Forelimb muscle (tissue), 1 donor: ENCODE measurements around the gene SH3RF3. TPM values are rescaled to one million over a fixed set of nuclear protein-coding genes. Genes with fewer than 3 reads are reported as not detected.

Experiments
- DNase-seq: peaks from one replicate; pipeline ENCODE4 v3.0.0-alpha.2; 2013; ENCODE audit warnings: low read depth
- polyA plus RNA-seq: library from polyadenylated mRNA; unstranded; fragments of 120-200 nt; gene quantifications from one replicate; pipeline ENCODE4 v1.2.1, GENCODE V29; 2013; ENCODE audit not compliant: insufficient read length

The SH3RF3 gene
- polyA plus RNA-seq, 1 donor, result 3.9 TPM

GRCh38 chr2:109239720-109240119, 110.7 kb downstream of the SH3RF3 start:
- DNase-seq, result no peak

DNA sequence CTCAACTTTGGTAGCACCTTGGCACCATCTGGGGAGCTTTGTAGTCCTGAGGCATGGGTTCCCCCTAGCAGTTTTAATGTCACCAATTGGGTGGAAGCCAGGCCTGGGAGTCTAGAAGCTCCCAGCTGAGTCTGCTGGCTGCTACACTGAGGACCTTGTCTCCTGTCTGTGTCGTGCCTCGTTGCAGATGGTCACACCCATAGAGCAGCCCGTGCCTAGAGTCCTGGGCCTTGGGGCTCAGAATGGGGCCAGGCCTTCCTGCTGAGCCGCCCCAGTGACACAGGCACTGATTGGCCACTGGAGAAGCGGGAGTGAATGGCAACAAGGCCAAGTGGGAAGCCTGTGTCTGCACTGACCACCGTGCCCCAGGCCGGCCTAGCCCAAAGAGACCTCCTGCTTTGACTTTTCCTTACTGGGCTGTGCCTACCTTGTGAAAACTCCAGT, 113.2 kb downstream of the SH3RF3 start:
- DNase-seq, result no peak

DNA sequence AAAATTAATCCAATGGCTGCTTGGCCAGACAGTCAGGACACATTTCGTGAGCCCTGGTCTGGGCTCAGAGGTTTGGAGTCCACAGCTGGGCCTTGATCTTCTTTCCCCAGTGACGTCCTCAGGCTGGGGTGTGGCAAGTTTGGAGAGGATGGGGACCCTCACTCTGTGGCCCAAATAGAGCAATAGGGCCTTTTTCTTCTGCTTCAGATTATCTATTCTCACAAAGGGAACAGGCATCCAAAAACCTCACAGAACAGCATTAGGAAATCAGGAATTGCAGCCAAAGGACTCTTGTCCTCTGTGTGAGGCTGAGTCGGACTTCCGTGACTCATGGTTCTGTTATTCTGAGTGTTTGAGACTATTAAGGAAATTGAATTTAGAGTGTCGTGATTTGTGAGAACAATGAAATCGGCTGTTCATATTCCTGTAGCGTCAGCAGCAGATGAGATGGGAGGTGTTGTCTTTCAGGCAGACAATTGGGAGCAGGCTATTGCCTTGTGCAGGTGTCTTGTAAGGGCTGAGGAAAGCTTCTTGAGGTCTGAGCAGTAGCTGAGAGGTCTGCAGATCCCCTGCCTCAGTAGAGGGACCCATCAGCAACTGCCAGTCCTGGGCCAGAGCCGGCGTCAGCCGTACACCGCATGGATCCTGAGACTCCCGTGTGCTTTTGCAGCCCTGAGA, 113.8 kb downstream of the SH3RF3 start:
- DNase-seq, result peak; percentile 79

DNA sequence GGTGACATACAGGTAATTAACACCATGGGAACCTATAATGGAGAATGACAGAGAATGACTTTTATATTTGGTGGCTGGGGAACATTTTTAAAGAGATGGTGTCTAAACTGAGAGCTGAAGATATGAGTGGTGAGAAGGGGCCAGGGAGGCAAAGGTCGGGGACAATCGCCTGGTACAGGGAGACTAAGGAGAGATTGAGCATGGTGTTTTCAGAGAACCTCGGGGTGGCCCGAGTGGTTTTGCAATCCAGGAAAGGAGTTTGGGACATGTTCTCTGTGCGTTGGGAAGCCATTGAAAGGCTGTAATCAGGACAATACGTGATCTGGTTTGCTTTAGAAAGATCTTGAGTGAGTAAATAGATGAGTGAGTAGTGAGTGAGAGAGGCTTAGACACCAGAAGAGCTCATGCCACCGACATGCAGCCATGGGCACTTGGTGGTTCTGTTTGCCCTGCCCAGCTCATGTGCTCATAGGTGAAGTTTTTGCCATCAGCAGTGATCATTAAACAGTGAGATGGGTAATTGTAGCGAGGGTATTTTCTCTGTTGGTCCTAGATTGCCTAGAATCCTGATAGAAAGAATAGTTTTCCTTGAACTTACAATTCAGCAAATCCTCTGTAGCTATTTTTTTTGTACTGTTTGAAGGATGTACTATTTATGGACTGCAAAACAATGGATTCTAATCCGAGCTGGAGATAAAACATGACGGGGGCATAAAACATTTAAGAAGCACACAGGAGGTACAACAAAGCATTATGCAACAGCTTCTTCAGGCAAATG, 114.7 kb downstream of the SH3RF3 start:
- DNase-seq, result no peak

- DNase-seq, result no peak
Observed at GRCh38 chr2:109244304-109244582, 115.2 kb downstream of the SH3RF3 start.

DNA sequence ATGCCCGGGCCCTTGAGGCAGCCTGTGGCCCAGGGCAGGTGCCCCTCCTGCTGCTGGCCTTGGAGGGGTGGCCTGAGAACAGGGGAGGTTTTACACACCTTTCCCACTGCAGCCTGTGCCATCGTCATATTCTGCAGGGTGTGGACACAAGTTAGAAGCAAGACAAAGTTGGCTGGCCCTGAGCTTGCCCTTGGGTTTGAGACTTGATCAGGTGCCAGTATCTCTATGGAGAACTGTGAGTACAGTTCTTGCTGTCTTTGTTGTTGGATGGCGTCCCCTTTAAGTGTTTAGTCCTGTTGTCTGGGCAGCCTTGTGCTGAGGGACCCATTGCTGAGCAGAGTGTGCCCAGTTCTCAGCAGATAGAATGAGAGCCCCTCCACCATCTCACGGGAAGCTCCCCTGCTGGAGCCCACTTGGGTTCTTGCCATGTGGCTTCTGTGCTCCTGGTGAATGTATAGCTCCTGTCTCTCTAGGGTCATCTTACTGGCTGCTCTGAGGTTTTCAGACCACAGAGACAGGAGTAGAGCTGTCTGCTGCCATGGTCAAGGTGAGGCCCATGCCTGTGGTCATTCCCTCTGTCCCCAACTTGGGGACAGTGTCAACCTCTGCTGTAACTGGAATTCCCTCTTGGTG, 115.9 kb downstream of the SH3RF3 start:
- DNase-seq, result no peak

GRCh38 chr2:109246176-109246575, 117.2 kb downstream of the SH3RF3 start:
- DNase-seq, result no peak

DNA sequence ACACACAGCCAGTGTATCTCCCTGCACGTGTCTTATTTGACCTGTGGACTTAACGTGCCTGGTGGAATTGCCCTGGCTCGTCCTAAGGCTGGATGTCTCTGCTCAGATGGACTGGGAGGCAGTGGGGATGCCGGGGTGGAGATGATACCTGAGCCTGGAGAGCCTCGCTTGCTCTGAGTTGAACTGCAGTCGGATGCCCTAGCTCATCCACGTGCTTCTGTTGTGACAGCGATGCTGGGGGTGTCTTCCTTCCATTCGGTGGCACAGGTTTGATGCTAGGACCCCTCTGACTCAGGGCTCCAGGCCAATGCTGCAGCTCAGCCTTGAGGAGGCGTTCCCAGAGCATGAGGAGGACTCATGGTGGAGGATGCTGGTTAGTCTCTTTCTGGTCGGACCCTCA, 117.6 kb downstream of the SH3RF3 start:
- DNase-seq, result no peak

- DNase-seq, result no peak
Observed at GRCh38 chr2:109247340-109247739, 118.3 kb downstream of the SH3RF3 start.

DNA sequence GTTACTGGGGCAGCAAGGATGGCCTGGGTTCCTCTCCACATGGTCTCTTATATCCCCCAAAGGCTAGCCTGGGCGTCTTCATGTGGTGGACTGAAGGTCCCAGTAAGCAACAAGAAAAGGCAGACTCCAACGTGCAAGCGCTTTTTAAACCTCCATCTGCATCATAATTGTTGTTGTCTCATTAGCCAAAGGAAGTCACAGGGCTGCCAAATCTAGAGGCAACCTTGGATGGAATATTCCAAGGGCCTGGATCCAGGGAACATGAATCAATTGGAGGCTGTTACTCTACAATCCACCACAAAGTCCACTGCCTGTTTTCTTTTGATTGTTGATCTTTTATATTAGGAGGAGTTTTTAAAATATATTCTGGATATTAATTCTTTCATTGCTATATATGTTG, 118.8 kb downstream of the SH3RF3 start:
- DNase-seq, result no peak

DNA sequence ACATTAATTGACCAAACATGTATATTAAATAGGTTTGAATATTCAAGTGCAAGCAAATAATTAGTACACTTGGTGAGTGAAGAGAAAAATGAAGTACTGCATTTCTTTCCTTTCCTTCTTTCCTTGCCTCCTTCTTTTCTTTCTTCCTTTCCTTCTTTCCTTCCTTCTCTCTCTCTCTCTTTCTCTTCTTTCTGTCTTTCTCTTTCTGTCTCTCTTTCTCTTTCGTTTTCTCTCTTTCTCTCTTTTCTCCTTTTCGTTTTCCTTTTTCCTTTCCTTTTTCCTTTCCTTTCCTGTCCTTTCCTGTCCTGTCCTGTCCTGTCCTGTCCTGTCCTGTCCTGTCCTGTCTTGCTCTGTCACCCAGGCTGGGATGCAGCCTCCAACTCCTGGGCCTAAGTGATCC, 119.6 kb downstream of the SH3RF3 start:
- no peak for DNase-seq

DNA sequence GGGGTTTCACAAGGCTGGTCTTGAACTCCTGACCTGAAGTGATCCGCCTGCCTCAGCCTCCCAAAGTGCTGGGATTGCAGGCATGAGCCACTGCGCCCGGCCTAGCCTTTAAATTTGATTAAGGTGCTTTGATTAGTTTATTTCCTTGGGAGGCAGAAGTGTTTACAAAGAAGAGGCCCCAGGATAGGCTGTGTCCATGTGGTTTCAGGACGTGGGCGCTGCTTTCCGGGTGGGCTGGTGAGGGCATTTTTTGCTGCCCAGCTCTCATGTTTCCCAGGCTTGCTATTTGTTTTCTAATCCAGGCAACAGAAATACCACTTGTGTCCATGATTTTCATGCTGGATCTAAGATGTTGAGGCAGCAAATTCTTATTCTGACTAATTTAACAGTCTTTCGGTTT, 124.2 kb downstream of the SH3RF3 start:
- DNase-seq, result no peak

DNA sequence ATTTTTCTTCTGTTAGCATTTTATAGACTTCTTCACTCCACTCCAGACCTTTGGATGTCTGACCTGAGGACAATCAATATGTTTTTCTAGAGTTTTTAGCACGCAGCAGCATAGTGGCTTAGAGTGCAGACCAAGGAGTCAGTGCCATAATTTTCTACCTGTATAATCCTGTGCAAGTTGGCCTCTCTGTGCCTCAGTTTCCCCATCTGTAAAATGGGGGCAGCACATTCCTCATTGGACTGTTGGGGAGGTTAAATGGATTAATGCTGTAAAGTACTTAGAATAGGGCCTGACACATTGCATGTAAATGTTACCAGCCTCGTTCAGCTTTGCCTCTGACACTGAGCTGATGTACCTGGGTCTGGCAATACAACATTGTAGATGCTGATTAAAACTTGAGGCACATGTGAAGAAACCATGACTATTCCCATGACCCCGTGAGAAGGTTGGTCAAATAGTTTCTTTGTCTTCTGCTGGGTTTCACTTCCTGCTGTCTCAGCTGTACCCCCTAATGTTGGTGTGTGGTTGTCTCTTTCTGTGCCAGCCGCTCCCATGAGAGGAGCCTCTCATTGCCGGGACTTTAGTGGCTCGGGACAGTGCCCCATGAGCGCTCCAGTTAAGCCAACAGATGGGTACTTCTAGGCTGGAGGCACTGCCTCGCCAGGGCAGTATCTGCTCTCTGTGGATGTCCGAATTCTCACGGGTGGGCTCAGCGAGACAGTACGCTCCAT, 125.3 kb downstream of the SH3RF3 start:
- no peak for DNase-seq

- no peak for DNase-seq
Observed at GRCh38 chr2:109255654-109256053, 126.6 kb downstream of the SH3RF3 start.

DNA sequence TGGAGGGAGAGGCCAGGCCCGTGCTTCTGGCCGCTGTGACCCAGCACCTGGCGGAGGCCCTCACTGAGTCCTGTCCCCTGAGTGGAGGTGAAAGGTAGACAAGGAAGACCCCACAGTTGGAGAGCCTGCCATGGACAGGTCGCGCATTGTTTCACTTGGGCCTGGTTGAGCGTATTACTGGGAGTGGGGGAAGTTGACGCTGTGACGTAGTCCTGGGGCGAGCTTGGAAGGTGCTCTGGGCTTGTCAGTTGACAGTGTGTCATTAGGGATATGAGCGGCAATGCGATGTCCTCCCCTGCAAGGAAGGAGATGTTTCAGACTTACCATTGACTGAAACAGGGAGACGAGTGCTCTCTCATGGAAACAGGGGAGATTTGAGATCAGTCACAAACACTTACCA, 127.1 kb downstream of the SH3RF3 start:
- no peak for DNase-seq

DNA sequence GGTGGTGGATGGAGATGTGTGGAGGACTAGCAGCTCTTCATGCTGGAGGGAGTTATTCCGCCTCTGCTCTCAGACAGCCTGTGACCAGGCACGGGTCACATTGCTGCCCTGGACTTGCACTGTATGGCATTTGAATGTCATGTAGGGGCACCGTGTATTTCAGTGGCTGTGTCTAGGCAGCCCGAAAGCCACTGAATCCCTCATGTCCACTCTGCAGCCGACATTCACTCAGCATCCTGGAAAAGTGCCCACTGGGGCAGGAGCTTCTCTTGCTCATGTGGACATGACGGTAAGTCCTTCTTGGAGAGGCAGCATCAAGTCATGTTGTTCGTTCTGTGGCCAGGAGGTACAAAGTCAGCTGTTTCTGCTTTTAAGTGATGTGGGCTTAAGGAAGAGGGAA, 127.9 kb downstream of the SH3RF3 start:
- no peak for DNase-seq

- DNase-seq, result no peak
Observed at GRCh38 chr2:109257653-109258052, 128.6 kb downstream of the SH3RF3 start.

DNA sequence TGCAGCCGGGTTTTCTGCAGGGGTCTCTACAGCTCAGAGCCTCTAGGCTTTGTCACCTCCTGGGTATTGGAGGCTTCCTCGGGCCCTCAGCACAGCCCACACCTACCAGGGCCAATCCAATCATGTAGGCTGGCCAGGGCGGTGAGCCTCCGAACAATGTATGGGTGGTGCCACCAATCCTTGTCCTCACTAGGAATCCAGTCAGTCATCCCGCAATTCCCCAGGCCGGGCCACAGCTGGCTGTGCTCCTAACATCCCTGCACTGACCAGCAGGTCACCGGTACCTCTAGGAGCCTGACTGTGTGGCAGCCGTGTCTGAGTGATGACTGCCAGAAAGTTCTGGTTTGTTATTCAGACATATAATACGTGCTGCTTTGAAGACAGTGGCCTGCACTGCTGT, 129.4 kb downstream of the SH3RF3 start:
- no peak for DNase-seq

DNA sequence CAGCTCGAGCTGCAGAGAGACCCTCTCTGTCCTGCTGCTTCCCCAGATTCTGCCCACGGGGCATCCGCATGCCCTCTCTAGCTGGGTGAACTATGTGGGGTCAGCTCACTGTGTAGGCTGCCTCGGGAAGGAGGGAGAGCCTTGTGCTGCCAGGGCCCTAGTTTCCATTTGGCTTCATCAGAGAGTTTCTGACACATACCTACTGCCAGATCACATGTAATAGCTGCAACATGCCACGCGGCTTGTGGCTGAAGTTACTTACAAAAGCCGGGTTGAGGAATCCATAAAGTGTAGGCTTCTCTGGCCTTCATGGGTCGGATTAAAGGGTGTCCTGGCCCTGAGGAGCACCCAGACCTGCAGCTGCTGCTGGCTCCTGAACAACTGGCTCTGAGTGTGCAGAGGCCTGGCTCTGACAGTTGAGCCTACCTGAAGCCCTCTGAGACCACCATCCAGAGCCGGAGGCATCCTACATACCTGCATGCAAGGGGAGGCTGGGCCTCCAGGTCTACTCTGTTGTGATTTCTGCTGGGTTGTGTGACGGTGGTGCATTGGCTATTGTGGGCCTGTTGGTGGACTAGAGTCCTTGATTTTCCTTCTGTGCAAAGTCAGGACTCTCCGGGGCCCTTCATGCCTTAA, 130.0 kb downstream of the SH3RF3 start:
- no peak for DNase-seq

DNA sequence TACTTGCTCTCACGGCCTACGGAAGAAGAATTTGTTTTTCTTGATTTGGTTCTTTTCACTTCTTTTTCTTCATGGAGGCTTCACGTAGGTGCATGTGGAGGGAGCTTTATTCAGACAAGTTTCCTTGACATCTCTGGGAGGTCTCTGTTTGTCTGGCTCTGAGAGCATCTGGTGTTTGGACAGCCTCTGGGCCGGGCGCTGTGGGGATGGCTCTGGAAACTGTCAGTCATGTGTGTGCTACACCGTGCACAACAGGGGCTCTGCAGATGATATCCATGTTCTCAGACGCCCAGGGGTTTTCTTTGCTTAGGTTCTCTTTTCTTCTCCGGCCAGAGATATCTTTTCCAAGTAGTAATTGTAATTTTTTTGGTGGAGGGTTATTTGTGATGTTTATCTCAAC, 130.7 kb downstream of the SH3RF3 start:
- no peak for DNase-seq

- no peak for DNase-seq
Observed at GRCh38 chr2:109260116-109260855, 131.3 kb downstream of the SH3RF3 start.
